Right lobe of liver (tissue), 4 donors: ENCODE results near the gene MAP3K5.

Experiments used
- POLR2A ChIP-seq: fragments of 450-650 bp; IDR thresholded peaks from one replicate; pipeline ENCODE4 v1.6.1; 2017; ENCODE audit warnings: antibody characterized with exemption, mild to moderate bottlenecking
- TF ChIP-seq, protein P1 (sequence below), 4 donors: fragments of 200-600 bp in 3 of 4; fragments of 450-650 bp in 1 of 4; IDR thresholded peaks; one replicate each; pipeline versions ENCODE4 v1.5.1 to v1.8.0; 2016 to 2022; ENCODE audit warnings: antibody characterized with exemption in 4 of 4, mild to moderate bottlenecking in 2 of 4
- donor health status: DM: no; HTN: no; CAD: no.
- donor health status: DM: no; HTN: no; CAD: no.
- donor health status: DM: no; HTN: yes; CAD: no.

GRCh38 chr6:136517582-136517981 lies 274.7 kb downstream of the MAP3K5 start:
- TF ChIP-seq, protein P1, sequence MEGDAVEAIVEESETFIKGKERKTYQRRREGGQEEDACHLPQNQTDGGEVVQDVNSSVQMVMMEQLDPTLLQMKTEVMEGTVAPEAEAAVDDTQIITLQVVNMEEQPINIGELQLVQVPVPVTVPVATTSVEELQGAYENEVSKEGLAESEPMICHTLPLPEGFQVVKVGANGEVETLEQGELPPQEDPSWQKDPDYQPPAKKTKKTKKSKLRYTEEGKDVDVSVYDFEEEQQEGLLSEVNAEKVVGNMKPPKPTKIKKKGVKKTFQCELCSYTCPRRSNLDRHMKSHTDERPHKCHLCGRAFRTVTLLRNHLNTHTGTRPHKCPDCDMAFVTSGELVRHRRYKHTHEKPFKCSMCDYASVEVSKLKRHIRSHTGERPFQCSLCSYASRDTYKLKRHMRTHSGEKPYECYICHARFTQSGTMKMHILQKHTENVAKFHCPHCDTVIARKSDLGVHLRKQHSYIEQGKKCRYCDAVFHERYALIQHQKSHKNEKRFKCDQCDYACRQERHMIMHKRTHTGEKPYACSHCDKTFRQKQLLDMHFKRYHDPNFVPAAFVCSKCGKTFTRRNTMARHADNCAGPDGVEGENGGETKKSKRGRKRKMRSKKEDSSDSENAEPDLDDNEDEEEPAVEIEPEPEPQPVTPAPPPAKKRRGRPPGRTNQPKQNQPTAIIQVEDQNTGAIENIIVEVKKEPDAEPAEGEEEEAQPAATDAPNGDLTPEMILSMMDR (IDR thresholded peaks at IDR 0.05), result no peak
- TF ChIP-seq POLR2A, result no peak
